Endometrium (tissue), 2 donors: Measurements from ENCODE around the gene KCTD1.

ENCODE experiments used
- FAIRE-seq: peaks from 2 replicates; lab custom pipeline; 2012; peaks lifted over from hg19 to GRCh38; lab: Jason Lieb, UNC
- donor health status: control.
- donor health status: control.

Gene KCTD1

GRCh38 chr18:26521617-26522016 lies 26.7 kb downstream of the KCTD1 start:
- no peak for FAIRE-seq

GRCh38 chr18:26520974-26521373 lies 27.4 kb downstream of the KCTD1 start:
- FAIRE-seq: no peak

GRCh38 chr18:26519114-26519513 lies 29.2 kb downstream of the KCTD1 start:
- FAIRE-seq: no peak

- no peak for FAIRE-seq
Observed at GRCh38 chr18:26516964-26517363, 31.4 kb downstream of the KCTD1 start.

GRCh38 chr18:26515643-26516487 lies 32.5 kb downstream of the KCTD1 start:
- no peak for FAIRE-seq

- FAIRE-seq: no peak
Observed at GRCh38 chr18:26511339-26512071, 36.8 kb downstream of the KCTD1 start.

- no peak for FAIRE-seq
Observed at GRCh38 chr18:26510337-26510736, 38.0 kb downstream of the KCTD1 start.

GRCh38 chr18:26506012-26506411 lies 42.3 kb downstream of the KCTD1 start:
- no peak for FAIRE-seq

GRCh38 chr18:26504831-26505230 lies 43.5 kb downstream of the KCTD1 start:
- no peak for FAIRE-seq

GRCh38 chr18:26503382-26503781 lies 45.0 kb downstream of the KCTD1 start:
- FAIRE-seq: no peak

GRCh38 chr18:26502823-26503222 lies 45.5 kb downstream of the KCTD1 start:
- FAIRE-seq: no peak

GRCh38 chr18:26497866-26498265 lies 50.5 kb downstream of the KCTD1 start:
- FAIRE-seq: no peak

GRCh38 chr18:26496528-26496927 lies 51.8 kb downstream of the KCTD1 start:
- no peak for FAIRE-seq

GRCh38 chr18:26495287-26495686 lies 53.1 kb downstream of the KCTD1 start:
- FAIRE-seq: no peak

- no peak for FAIRE-seq
Observed at GRCh38 chr18:26493021-26493420, 55.3 kb downstream of the KCTD1 start.

- no peak for FAIRE-seq
Observed at GRCh38 chr18:26491194-26491816, 57.0 kb downstream of the KCTD1 start.

- FAIRE-seq: no peak
Observed at GRCh38 chr18:26489881-26490280, 58.5 kb downstream of the KCTD1 start.

GRCh38 chr18:26489191-26489590 lies 59.2 kb downstream of the KCTD1 start:
- no peak for FAIRE-seq

GRCh38 chr18:26488417-26489009 lies 59.8 kb downstream of the KCTD1 start:
- FAIRE-seq: no peak

- FAIRE-seq: no peak
Observed at GRCh38 chr18:26487437-26487836, 60.9 kb downstream of the KCTD1 start.

GRCh38 chr18:26483633-26484032 lies 64.7 kb downstream of the KCTD1 start:
- no peak for FAIRE-seq

GRCh38 chr18:26482569-26482968 lies 65.8 kb downstream of the KCTD1 start:
- no peak for FAIRE-seq
